Stimulated activated CD4-positive, alpha-beta T cell treated with anti-CD3 and anti-CD28 coated beads, Interleukin-15, amount 100 ng/mL, for 24 hours (primary cell): Measurements from ENCODE around the gene PRRX1.

Experiments
- DNase-seq: peaks from one replicate; pipeline ENCODE4 v3.0.0-alpha.2; 2020

The PRRX1 gene

DNA sequence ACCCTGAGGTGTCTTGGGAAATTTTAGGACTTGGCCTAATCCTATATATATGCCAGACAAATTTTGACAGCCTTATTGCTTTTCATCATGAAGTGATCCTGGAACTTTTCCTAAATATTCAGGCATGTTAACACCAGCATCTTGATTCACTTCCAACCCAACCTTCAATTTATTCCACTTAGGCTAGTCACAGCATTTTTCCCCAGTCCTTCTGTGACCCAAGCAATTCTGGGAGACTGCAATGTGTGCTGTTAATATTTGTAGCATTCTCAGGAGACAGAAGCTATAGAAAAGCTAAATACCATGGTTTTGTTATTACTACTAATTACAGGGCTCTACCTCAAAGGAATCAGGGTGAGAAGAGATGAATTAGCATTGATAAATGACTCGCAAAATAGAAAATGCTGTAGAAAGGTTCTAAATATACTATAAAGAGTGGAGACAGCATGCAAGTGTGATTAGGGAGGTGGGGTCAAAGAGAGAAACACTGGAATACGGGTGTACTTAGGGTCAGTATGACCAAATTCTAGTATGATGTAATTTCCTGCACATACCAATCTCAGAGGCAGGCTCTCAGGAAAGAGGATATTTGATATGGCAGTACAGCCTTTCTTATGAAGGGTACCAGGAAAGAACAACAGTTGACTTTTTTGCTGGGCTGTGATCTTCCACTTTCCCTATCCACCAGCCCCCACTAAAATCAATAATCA, 29.1 kb downstream of the PRRX1 start:
- no peak for DNase-seq

DNA sequence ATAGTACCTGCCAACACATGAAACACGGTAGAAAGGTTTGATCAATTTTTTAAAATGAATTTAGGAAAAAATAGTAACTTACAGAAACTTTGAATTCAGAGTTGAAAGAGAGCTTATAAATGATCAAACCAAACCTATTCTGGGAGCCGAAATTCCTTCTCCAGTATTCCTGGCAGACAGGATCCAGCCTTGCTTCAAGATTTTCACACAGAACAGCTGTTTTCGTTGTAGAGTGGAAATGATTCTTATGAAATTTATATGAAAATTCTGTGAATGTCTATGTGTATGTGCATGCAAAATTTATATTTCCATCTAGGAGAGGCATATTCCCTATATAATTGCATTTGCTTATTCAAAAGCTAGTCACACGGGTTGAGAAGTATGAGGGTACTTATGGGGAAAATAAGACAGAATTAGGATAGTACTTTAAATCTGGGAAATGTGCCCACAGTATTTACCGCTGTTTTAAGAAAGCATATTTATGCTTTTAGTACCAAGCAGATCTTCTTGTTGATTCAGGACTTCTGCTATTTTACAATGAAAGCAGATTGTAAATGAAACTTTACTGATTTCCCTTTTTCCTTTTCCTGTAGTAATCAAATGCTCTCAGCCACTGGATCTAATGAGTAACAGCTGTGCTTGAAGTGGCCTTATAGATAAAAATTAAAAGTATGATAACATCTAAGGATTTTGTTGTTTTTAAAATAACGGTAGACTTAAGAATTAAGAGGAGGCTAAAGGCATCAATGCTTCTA, 30.4 kb downstream of the PRRX1 start:
- DNase-seq, result no peak

GRCh38 chr1:170695955-170696590, 32.1 kb downstream of the PRRX1 start:
- DNase-seq, result no peak

DNA sequence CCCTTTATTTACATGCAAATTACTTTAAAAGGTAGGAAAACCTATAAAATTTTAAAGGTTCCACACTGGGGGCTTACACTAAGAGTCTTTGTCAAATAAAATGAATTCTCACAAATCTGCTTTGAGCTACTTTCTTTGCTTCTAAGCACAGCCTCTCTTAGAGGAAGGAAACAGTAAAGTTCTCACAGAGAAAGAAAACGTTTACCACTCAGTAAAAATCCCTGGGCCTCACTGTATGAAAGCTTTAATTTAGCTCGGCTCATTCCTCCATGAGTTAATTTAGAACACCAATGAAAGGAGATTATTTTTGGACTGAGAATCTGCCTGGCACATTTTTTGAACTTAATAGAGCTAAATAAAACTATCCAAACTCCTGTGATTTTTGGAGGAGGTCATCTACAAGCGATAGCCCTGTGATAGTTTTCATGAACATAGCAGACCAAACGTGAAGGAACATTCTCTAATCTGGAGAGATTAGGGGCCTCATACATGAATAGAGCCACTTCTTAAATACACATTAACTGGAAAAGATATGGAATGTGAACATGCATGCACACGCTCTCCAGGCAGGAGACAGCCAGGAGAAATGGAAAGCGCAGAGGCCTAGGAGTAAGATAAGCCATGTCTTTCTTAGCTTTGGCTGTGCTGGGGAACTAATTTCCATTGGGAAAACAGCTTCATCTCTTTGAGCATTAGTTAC, 32.8 kb downstream of the PRRX1 start:
- no peak for DNase-seq

DNA sequence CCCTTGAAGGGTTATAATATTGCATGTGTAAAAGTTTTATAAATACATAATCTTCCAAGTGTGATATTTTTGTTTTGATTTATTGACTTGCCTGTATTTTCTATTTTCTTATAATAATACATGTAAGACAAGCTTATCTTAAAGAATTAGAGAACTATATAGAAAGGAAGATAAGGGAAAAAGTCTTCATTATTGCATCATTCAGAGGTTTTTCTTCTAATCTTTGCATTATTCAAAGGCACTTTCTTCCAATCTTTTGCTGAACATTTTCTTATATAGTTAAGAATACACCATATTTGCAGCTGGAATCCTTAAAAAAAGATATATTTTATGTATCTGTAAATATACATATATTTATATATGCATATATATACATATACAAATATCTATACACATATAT, 33.4 kb downstream of the PRRX1 start:
- DNase-seq, result no peak

DNA sequence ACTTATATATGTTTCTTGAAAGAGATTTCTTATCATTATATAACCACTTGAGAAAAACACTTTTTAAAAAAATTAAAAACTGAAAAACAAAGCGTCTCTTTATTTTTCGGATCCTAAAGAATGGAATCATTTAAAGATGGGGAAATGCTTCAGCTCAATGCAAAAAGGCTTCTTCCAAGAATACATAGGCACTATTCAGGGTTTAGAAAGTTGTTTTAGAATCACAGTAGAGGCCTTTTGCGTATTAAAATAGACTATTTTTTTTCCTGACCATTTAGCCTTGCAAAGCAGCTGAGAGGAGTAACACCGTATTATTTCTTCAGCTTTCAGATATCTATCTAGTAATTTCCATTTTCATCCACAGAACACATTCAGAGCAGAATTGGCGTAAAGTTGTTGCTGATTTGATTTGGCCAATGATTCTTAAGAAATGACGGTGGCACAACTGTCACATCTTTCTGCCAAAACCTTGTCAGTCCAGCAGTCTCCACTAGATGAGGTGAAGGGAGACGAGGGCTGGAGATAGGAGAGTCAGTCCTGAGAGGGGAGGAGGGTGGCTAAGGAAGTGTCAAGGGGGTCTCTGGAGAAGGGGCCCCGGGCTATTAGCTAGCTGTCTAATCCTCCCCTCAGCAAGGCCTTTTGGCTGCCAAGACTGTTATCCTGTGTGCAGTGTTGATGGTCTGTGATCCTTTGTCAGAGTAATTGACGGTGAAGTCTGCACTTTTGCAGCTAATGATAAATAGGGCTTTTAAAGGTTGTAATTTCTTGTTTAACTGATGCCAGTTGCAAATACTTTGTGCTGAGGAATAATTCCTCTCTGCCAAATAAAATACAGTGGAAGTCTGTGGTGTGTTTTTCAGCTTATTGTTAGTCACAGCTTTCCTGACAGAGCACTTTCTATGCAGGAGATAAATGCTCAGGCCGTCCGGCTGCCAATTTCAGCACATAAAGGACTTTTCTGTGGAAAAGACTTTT, 34.7 kb downstream of the PRRX1 start:
- DNase-seq, result no peak

DNA sequence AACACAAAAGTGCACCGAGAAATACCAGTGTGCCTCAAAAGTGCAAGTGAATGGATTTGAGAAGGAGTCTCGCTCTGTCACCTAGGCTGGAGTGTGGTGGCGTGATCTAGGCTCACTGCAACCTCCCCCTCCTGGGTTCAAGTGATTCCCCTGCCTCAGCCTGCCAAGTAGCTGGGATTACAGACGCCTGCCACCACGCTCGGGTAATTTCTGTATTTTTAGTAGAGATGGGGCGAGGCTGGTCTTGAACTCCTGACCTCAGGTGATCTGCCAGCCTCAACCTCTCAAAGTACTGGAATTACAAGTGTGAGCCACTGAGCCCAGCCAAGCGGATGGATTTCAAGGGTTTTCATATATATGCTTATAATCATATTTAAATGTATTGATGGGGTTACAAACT, 35.8 kb downstream of the PRRX1 start:
- no peak for DNase-seq

DNA sequence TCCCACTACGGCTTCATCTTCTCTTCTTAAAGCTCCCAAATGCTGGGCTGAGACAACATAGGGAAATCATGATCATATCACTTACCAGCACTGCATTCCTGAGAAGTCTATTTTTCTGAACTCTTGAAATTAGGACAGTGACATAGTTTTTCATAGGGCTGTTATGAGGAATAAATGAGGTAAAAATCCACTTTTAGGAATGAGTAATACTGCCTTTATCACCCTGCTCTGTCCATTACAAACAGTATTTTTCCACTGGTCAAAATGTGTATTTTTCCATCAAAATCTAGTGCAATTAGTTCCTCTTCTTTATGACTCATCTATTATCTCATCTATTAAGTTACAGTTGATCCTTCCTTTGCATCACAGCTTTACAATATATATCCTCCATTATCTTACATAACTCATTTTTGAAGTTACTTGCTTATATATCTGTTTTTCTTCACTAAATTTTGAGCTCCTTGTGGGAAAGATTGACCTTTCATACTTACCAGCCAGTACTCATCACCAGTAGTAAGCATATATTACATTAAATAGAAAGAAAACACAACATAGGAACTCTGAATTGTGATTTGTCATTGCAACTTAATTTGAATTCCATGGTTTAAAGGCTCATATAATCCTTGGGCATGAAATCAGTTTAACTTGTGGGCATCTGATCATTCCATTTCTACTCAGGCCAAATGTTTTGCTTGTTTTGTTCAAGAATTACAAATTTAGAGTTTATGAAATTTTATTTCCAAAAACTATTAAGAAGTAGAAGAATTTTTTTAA, 37.1 kb downstream of the PRRX1 start:
- no peak for DNase-seq

DNA sequence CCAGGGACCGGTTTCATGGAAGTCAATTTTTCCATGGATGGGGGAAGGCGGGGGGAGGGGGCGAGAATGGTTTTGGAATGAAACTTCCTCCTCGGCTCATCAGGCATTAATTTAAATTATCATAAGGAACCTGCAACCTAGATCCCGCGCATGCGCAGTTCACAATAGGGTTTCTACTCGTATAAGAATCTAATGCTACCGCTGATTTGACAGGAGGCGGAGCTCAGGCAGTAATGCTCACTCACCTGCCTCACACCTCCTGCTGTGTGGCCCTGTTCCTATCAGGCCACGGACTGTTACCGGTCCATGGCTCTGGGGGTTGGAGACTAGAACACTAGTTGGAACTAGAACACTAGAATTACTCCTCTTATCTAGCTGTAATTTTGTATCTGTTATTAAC, 38.0 kb downstream of the PRRX1 start:
- no peak for DNase-seq

- DNase-seq, result no peak
These were observed 39.7 kb downstream of the PRRX1 start for GRCh38 chr1:170703591-170703990.

DNA sequence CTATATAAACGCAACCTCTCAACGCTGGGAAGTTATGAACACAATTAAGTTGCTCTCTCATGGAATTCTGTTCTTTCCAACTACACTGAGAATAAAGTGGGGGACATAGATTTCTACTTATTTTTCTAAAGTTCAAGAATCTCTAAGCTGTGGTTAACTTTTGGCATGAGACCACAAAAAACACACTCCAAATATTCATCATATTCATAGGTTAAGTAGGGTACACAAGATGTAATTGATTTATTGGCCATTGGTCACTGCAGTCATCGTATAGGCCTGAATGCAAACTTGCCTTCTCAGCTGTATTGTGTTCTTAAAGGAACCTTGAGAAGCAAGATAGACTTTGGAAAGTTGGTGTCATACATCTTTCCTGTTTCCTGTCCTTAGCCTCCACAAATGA, 40.3 kb downstream of the PRRX1 start:
- no peak for DNase-seq

GRCh38 chr1:170705981-170706380, 42.0 kb downstream of the PRRX1 start:
- no peak for DNase-seq

- DNase-seq, result no peak
These were observed 43.2 kb downstream of the PRRX1 start for GRCh38 chr1:170707117-170707516.

DNA sequence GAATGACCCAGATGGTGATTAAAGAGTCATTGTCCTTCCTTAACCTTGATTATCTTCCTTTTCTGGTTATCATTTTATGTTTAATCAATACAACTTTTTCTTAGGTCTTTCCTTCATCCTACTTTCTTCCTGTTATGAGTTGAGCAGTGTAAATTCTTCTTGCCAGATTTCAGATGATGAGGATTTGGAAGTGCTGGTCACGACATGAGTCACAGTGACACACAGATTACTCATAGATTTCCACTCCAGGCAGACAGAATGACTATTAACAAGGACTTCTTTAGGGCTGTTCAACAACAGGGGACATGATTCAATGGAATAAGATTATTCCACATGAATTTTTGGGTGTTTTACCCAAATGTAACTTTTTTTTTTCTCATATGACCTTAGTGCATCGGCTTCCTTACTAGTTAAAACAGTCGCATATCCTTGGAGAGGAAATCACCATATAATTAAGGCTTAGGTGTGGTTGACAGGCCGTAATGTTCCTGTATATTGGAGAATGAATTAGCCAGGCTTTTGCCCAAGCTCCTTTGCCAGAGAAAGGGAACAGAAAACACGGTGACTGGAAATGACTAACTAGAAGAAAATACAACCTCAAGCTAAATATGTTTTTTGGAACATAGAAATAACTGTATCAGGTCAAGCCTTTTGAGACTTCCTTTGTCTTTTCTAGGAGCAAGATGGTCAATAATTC, 44.2 kb downstream of the PRRX1 start:
- DNase-seq, result no peak

DNA sequence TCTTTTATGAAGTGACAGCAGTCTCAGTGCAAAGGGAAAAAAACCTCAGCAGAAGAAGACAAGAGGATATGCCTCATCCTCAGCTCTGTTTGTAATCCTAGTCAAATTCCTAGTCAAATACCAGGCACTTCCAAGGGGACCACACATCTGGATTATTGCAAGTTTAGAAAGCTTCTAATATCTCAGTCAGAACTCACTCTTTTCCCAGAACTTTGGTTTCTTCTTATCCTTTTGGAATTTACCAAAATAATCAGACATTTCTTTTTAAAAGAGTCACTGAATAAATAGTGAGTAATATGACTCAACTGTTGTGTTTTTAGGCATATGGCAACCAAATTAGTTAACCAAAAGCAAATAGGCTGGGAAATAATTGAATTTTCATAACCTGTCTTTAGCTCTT, 47.8 kb downstream of the PRRX1 start:
- no peak for DNase-seq

GRCh38 chr1:170714163-170714562, 50.2 kb downstream of the PRRX1 start:
- DNase-seq, result no peak

- DNase-seq, result no peak
These were observed 51.0 kb downstream of the PRRX1 start for GRCh38 chr1:170714938-170715337.

- no peak for DNase-seq
These were observed 53.0 kb downstream of the PRRX1 start for GRCh38 chr1:170716835-170717429.

- no peak for DNase-seq
These were observed 56.7 kb downstream of the PRRX1 start for GRCh38 chr1:170720661-170721060.

DNA sequence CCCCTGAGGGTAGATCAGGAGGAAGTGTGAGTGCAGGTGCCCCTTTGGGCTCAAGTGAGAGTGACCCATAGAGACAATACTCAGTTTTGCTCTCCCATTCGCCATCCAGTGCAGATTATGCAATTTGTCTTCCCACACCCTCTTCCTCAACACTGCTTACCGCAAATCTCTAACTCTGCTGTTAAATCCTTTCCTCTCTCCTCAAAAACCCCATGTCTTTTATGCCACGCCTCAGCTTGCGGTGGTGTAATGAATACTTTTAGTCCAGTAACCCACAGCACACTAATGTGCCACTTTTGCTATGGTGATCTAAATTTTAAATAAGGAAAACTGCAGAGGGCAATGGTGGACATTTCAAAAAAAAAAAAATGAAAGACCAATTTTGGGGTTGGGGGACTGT, 57.7 kb downstream of the PRRX1 start:
- DNase-seq, result no peak
